ENCODE data around the gene CFAP57.

CFAP57 gene

DNA sequence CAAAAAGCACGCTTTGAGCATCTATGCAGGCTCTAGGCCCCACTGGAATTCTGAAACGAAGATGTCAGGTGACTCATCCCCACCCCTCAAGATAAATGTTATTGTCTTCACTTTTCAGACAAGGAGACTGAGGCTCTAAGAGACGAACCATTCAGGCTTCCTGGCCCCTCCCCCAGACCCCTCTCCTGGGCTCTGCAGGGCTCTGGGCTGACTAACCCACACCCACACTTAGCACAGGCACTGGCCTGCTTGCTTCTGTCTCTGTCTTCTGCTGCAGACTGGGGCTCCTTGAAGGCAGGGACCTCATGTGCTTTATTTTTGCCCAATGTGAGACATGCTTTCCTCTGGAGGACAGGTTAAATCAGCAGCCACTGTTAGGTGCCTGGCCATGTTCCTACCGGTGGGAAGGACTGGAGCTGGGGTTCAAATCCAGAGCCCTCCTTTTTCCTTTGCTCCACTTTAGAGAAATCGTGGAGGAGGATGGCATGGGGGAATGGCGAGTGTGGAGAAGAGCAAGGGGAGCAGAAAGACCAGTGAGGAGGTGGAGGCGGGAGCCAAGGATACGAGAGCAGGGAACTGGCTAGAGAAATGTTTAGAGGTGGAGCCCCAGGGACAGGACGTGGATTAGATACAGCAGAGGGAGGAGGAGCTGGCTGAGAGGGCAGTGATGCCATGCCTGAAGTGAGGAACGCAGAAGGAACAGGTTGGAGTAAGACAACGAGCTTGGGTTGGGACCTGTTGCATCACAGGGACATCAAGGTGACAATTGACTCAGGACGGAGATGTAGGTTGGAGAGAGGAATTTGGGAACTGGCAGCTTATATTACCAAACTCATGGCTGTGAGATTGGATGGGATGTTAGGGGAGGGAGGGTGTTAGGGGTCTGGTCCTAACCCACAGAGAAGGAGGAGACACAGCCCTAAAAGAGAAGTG is 99.3 kb downstream of the CFAP57 start:
- H3K4me3 ChIP-seq (ENCODE audit: low read depth, low read length): no peak overlapping the region
- TF ChIP-seq, protein P1, sequence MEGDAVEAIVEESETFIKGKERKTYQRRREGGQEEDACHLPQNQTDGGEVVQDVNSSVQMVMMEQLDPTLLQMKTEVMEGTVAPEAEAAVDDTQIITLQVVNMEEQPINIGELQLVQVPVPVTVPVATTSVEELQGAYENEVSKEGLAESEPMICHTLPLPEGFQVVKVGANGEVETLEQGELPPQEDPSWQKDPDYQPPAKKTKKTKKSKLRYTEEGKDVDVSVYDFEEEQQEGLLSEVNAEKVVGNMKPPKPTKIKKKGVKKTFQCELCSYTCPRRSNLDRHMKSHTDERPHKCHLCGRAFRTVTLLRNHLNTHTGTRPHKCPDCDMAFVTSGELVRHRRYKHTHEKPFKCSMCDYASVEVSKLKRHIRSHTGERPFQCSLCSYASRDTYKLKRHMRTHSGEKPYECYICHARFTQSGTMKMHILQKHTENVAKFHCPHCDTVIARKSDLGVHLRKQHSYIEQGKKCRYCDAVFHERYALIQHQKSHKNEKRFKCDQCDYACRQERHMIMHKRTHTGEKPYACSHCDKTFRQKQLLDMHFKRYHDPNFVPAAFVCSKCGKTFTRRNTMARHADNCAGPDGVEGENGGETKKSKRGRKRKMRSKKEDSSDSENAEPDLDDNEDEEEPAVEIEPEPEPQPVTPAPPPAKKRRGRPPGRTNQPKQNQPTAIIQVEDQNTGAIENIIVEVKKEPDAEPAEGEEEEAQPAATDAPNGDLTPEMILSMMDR (IDR thresholded peaks at IDR 0.05; ENCODE audit: borderline replicate concordance, insufficient read depth, low read depth, low read length): no peak

DNA sequence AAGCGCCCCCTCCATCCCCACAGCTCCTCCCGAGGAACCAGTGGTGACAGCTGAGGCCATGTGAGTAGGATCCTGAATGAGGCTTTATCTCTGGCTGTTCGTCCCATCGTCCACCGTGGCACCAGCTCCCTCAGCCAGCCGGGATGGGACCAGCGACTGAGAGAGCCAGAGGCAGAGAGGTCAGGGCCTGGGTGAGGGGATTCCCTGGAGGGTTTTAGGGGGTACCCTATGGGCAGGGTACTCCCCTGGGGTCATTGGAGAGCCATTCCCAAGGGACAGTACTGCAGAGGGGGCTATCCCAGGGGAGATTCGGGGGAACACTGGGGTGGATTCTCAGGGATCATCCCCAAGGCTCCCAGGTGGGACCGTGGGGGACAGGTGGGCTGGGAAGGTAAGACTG is 100.0 kb downstream of the CFAP57 start:
- no peak overlapping the region for H3K4me3 ChIP-seq (ENCODE audit: low read depth, low read length)
- TF ChIP-seq, protein P1 (IDR thresholded peaks at IDR 0.05; ENCODE audit: borderline replicate concordance, insufficient read depth, low read depth, low read length): no peak

DNA sequence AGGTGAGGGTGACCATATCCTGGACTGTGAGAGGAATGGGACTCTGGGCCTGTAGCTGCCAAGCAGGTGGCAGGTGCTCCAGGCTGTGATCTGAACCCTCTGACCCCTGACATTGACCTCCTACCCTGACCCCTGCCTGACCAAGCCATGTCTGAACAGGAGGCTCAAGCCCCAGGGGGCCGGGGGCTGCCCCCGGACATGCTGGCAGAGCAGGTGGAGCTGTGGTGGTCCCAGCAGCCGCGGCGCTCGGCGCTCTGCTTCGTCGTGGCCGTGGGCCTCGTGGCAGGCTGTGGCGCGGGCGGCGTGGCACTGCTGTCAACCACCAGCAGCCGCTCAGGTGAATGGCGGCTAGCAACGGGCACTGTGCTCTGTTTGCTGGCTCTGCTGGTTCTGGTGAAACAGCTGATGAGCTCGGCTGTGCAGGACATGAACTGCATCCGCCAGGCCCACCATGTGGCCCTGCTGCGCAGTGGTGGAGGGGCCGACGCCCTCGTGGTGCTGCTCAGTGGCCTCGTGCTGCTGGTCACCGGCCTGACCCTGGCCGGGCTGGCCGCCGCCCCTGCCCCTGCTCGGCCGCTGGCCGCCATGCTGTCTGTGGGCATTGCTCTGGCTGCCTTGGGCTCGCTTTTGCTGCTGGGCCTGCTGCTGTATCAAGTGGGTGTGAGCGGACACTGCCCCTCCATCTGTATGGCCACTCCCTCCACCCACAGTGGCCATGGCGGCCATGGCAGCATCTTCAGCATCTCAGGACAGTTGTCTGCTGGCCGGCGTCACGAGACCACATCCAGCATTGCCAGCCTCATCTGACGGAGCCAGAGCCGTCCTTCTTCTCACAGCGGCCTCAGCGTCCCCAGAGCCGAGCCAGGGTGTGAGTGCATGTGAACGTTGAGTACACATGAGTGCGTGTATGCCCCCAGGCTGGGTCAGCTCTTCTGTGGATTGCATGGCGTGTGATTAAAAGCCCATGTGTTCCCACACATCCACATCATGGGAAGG is 100.7 kb downstream of the CFAP57 start:
- H3K4me3 ChIP-seq (ENCODE audit: low read depth, low read length): no peak overlapping the region
- TF ChIP-seq, protein P1 (IDR thresholded peaks at IDR 0.05; ENCODE audit: borderline replicate concordance, insufficient read depth, low read depth, low read length): no peak

DNA sequence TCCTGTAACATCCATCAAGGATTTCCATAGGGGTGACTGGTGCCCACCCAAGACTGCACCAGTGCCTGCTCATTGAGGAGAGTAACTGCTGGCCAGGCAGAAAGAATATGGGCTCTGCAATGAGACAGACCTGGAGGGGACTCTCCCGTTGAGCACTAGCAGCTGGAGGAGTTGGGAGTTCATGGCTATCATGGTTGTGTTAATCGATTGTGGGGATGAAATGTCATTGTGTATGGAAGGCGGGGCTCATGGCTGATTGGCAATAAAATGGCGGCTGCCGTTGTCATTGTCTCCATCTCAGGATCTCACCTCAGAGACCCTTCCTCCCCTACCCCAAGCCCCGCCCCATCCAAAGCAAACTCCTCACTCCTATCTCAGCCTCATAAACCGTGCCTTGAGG is 101.6 kb downstream of the CFAP57 start:
- TF ChIP-seq, protein P1 (IDR thresholded peaks at IDR 0.05; ENCODE audit: borderline replicate concordance, insufficient read depth, low read depth, low read length): no peak
- H3K4me3 ChIP-seq (ENCODE audit: low read depth, low read length): no peak overlapping the region

DNA sequence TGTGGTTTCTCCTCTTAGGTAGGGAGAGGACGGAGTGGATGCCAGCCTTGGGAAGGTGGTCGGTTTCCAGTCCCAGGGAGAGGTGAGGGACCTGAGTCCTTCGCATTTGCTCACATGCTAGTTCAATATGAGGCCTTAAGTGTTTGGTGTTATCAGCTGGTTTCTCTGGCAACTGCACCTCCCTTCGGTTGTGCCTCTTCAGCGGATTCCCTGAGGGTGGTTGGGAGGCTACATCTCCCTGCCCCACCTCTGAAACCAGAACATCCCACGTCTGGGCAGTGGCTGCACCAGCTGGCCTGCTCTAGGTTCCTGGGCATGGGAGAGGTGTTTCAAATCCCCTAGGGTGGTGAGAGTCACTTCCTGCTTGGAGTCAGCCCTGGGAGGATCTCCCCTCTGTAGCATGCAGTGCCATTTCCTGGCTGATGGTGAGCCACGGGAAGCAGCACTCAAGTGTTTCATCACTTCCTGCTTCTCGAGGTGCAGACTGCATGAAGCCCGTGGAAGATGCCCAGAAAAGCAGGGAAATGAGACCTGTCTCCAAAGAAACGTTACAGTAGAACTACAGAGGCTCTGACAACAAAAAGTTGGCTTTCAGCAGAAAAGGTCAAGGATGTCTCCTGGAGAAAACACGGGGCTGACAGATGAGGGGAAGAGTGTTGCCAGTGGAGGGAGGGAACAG is 102.1 kb downstream of the CFAP57 start:
- H3K4me3 ChIP-seq (ENCODE audit: low read depth, low read length): no peak overlapping the region
- TF ChIP-seq, protein P1 (IDR thresholded peaks at IDR 0.05; ENCODE audit: borderline replicate concordance, insufficient read depth, low read depth, low read length): no peak

DNA sequence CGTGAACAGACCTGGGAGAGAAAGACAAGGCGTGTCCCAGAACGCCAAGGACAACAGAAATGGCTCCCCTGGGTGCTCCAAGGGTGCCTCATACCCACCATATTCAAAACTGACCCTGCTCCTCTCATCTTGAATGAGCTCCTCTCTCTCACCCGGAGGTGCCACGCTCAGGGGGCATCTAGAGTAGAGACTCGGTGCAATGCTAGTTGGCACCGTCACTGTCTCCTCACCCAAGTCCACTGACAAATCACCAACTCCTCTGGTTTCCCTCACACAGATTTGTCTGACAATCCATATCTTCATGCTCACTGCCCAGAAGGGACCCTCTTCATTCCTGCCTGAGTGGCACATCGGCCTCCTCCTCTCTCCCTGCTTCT is 102.7 kb downstream of the CFAP57 start:
- TF ChIP-seq, protein P1 (IDR thresholded peaks at IDR 0.05; ENCODE audit: borderline replicate concordance, insufficient read depth, low read depth, low read length): no peak

More for the DNA sequence above, 102.7 kb downstream of the CFAP57 start:
- H3K4me3 ChIP-seq (ENCODE audit: low read depth, low read length): no peak overlapping the region
